GM18951 (cell line): ENCODE measurements around the gene SAMMSON.

Source experiments
- POLR2A ChIP-seq: IDR thresholded peaks from 4 replicates; pipeline ENCODE4 v1.6.1; 2011; ENCODE audit warnings: mild to moderate bottlenecking; ENCODE audit not compliant: insufficient read length, insufficient read depth; ENCODE audit errors: extremely low read depth
- in situ Hi-C: fragments of 300-500 bp; cut with MboI; formaldehyde crosslinking; loops from one replicate; pipeline ENCODE4 v1.12.0; 2022; ENCODE audit warnings: low sequenced_read_pairs, mixed read lengths, inconsistent platforms; ENCODE audit not compliant: unreplicated experiment

Gene SAMMSON

GRCh38 chr3:69999140-70000027 is at the start of gene SAMMSON:
SAMMSON (plus strand) TSS chr3:69999733.
- no peak for TF ChIP-seq POLR2A
- in situ Hi-C loops: no loop called here

GRCh38 chr3:69951616-69952015 is 47.9 kb upstream of the SAMMSON start:
- in situ Hi-C loops: no loop called here
- no peak for TF ChIP-seq POLR2A

- no peak for TF ChIP-seq POLR2A
- in situ Hi-C loops: no loop called here
Observed at GRCh38 chr3:69959581-69959980, 40.0 kb upstream of the SAMMSON start.

- TF ChIP-seq POLR2A: no peak
- in situ Hi-C loops: no loop called here
Observed at GRCh38 chr3:69961706-69962439, 37.7 kb upstream of the SAMMSON start.

GRCh38 chr3:69963643-69964042 is 35.9 kb upstream of the SAMMSON start:
- TF ChIP-seq POLR2A: no peak
- in situ Hi-C loops: no loop called here

GRCh38 chr3:69967156-69967555 is 32.4 kb upstream of the SAMMSON start:
- in situ Hi-C loops: no loop called here
- TF ChIP-seq POLR2A: no peak

GRCh38 chr3:69970827-69971226 is 28.7 kb upstream of the SAMMSON start:
- no peak for TF ChIP-seq POLR2A
- in situ Hi-C loops: no loop called here

- no peak for TF ChIP-seq POLR2A
- in situ Hi-C loops: no loop called here
Observed at GRCh38 chr3:69972672-69973071, 26.9 kb upstream of the SAMMSON start.

GRCh38 chr3:69976021-69976420 is 23.5 kb upstream of the SAMMSON start:
- in situ Hi-C loops: no loop called here
- TF ChIP-seq POLR2A: no peak

- no peak for TF ChIP-seq POLR2A
- in situ Hi-C loops: no loop called here
Observed at GRCh38 chr3:69983546-69984265, 15.8 kb upstream of the SAMMSON start.

- in situ Hi-C loops: no loop called here
- no peak for TF ChIP-seq POLR2A
Observed at GRCh38 chr3:69985266-69985665, 14.3 kb upstream of the SAMMSON start.

- TF ChIP-seq POLR2A: no peak
- in situ Hi-C loops: no loop called here
Observed at GRCh38 chr3:69986419-69986818, 13.1 kb upstream of the SAMMSON start.

- in situ Hi-C loops: no loop called here
- no peak for TF ChIP-seq POLR2A
Observed at GRCh38 chr3:69987833-69988232, 11.7 kb upstream of the SAMMSON start.
